GM11168 (cell line): ENCODE data around the gene EVA1C.
"Not testable (repeated sequence)": the region's sequence is repeated elsewhere in the genome, so short reads cannot be mapped to it uniquely, and the experiment has no call there.

ENCODE experiments used
- in situ Hi-C: fragments of 300-500 bp; cut with MboI; formaldehyde crosslinking; loops from one replicate; pipeline ENCODE4 v1.12.0; 2022; ENCODE audit warnings: low sequenced_read_pairs; ENCODE audit not compliant: unreplicated experiment

The EVA1C gene

DNA sequence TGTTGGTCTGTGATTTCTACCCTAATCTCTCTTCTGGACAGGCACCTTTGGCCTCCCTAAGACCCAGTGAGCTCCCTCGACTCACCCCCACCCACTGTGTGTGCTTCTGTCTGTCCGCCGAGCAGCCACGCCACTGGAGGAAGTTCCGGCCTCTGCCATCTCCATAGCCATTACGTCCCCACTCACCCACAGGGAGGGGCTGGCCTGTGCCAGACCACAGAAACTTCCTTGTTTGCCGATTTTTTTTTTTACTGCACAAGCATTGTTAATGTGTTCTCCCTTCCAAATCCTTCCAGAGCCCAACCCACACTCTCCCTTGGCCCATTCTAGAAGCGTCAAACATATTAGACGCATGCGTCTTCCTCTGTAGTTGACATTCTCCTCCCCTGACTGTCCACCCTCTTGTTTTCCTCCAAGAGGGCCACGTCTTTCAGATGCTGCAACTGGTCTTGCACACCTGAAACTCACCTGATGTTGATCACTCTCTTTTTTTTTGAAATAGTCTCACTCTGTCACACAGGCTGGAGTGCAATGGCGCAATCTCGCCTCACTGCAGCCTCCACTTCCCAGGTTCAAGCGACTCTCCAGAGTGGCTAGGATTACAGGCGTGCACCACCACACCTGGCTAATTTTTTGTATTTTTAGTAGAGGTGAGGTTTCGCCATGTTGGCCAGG, 72.3 kb downstream of the EVA1C start:
- in situ Hi-C loops, result no loop called here

DNA sequence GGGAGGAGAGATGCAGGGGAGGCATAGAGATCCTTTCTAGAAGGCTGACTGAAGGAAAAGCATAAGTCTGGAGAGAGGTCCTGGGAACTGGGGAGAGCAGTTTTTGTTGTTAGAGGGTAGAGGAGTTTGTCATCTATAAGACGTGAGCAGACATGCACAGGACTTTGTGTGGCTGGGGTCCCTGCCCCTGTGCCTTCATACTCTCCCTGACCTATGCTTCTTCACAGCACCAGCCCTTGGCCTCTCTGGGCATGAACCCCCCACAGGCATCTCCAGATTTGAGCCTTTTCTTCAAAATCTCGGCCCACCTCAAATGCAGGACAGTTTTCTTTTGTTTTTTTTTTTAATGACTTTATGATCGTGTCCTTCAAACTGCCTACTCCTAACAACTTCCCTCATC, 79.9 kb downstream of the EVA1C start:
- in situ Hi-C loops, result no loop called here

DNA sequence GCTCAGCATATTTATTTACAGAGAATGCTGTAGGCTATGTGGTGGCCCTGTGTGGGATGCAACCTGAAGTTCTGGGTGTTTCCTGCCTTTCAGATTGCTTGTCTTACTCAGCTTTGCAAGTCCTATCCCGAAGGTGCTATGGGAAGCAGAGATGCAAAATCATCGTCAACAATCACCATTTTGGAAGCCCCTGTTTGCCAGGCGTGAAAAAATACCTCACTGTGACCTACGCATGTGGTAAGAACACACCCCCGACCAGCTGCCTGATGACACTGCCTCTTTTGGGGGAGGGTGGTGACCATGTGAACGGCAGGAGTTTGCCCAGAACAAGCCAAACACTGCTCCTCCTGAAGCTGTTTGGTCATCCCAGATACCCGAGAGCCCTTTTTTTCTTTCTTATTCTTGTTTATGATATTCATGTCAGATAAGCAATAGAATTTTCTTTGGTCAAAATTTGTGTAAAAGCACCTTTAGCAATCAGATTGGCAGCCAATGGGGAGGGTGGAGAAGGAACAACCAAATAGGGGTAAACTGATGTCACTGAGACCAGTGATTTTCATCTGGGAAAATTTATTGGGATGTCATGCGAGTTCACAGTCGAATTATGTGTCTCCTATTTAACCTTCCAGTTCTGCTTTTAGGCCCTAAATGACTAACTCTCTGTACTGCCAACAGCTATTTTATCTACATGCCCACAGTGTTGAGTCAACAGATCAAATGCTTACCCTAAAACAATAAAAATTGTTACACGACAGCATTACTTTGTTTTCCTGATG, 82.6 kb downstream of the EVA1C start:
- in situ Hi-C loops, result no loop called here

DNA sequence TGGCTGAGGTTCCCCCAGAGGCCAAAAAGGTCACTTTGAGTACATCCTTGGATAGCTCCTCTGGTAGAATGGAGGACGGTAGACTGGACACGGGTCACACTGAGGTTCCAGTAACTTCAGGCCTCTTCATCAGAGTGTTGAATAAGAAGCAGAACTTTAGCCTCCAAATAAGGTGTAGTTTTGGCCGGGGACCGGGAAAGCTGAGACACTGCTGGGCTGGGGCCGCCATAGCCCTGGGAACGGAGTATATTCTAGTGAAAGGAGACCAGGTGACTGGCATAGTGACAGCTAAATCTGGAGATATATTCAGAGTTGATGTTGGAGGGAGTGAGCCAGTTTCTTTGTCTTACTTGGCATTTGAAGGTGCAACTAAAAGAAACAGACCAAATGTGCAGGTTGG, 84.1 kb downstream of the EVA1C start:
- in situ Hi-C loops, result no loop called here

DNA sequence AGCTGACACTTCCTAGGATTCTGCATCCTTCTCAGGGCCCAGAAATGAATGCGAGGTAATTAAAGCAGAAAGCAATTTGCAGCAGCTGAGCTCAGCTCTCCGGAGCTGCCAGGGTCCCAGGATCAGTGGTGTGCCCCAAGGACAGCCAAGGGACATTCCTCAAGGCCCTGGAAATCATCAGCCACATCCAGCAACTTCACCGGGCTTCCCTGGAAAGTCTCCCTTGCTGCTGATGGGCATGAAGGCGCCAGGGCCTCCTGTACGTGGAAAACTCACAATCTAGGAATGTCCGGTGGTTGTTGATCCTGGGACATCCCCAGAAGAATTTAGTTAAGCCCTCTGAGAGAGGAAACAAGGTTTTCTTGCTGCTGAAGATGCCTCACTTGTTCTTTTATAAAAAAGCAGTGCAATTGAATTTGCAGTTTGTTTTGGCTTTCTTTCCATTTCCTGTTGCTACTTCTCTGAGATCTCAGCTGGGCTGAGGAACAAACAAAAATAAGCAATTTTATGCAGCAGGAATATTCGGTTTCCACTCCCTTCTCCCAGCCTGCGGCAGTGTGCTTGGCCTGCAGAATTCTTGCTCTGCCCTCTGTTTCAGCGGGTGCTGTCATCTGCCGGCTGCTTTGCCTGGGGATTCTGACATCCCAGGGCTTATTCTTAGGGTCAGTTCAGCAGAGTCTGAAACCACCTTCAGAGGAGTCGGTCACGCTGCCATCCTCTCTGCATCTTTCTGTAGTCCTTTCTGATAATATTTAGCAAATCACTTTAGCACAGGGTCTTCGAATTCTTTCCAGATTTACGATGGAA, 86.9 kb downstream of the EVA1C start:
- in situ Hi-C loops, result no loop called here

DNA sequence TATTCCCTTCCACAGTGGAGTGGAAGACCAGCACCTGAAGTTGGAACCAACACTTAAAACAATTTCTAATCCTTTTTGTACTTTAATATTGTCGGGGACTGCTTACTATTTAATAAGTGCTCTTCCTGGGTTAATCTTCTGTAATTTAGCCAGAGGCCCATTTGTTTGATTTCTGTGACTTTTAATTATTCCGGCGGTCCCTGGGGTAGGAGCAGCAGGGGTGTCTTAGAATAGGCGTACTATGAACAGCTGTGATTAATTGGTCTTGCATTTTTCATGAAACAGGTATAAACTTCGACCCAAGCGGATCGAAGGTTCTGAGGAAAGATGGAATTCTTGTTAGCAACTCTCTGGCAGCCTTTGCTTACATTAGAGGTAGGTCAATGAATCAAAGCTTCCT, 91.1 kb downstream of the EVA1C start:
- in situ Hi-C loops, result not testable (repeated sequence)

DNA sequence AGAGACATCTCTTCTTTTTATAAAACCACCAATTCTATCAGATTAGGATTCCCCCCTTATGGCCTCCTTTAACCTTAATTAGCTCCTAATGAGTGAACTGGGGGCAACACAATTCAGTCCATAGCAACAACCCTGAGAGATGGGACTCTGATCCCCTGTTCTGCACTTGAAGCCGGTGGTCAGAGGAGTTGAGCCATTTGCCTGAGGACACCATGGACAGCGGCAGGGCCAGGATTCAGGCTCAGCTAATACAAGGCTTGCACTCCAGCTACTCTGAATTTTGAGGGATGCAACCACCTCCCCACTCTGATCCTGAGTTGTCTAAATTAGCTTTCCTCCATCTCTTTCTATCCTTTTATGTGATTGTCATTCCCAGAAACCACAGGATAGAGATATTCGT, 93.3 kb downstream of the EVA1C start:
- in situ Hi-C loops, result not testable (repeated sequence)

DNA sequence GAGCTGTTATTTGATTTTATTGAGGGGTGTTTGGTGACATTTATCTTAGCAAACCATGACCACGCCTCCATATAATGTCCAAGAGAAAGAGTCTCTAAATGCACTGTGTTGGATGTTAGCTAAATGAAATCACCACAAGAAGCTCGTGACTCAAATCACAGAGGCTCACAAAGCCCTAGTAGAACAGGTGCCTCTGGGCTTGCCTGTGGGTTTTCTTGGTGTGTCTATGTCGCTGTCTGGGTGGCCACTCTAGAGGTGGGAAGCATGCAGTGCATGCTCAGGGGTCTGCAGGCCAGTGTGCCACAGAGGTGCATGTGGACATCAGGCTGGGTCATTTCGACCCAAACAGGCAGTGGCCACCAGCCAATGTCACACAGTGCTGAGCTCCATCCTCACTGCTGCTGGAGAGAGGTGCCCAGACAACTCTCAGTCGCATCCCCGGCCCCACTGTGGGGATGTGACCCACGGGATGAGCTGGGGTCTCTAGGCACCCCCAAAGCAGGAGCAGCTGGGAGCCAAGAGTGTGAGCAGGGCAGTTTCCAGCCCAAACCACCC, 94.0 kb downstream of the EVA1C start:
- in situ Hi-C loops, result not testable (repeated sequence)

DNA sequence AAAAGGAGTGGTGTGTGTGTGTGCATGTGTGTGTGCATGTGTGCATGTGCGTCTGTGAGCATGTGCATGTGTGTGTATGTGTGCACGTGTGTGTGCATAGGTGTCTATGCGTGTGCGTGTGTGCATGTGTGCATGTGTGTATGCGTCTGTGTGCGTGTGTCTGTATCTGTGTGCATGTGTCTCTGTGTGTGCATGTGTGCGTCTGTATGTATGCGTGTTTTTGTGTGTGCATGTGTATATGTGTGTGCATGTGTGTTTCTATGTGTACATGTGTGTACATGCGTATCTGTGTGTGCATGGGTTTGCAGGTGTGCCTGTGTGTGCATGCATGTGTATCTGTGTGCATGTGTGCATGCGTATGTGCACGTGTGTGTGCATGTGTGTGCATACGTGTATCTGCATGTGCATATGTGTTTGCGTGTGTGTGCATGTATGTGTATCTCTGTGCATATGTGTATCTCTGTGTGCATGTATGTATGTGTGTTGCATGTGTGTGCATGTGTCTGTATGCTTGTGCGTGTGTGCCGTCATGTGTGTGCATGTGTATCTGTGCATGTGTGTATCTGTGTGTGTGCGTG, 94.9 kb downstream of the EVA1C start:
- in situ Hi-C loops, result no loop called here

DNA sequence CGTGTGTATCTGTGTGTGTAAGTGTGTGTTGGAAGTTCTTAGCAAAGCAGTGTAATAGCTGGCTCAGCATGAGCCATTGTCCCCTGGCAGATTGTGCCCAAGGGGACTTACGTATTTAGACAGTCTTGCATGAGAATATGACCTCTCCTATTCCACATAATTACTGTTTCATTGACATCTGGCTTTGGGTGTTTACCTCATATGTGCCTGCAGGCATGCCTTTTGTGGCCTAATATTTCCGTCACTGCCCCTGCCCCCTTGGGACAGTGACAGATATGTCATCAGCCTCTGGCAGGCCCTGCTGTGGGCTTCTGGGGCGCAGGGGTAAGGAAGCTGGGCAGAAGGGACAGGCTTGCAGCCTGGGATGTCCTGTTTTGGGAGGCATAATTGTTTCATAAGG, 95.5 kb downstream of the EVA1C start:
- in situ Hi-C loops, result not testable (repeated sequence)

DNA sequence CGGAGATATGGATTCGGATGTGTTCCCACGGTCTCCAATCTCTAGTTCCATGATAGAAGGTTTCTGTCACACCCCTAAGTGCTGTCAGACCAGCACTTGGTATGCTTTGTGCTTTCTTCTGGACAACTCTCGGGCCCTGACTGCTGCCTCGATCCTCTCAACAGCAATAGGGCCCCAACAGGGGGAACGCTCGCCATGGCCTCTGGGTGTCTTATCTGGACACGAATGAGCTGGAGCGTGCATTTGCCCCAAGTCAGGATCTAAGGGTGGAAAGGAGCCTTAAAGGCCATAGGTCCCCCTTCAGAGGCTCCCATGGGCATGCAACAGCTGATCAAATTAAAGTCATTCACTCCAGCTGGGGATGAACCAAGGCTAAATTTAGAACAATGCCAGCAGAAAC, 96.1 kb downstream of the EVA1C start:
- in situ Hi-C loops, result no loop called here

DNA sequence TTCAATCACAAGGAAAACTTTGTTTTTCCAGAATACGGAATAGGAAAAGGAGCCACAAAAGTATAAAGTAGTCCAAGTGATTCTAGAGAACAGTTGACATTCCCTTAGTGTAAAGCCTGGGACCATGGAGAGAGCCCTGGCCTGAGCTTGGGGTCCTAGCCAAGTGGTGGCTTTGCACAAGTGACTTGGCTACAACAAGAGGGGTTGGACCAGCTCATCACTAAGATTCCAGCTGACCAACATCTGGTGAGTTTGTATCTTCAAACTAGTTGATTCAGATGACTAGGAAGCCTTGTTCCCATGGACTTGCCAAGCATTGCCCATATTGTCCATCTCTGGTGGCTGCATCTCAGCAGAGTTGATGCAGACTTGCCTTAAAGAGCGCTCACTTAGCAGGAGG, 96.5 kb downstream of the EVA1C start:
- in situ Hi-C loops, result not testable (repeated sequence)

DNA sequence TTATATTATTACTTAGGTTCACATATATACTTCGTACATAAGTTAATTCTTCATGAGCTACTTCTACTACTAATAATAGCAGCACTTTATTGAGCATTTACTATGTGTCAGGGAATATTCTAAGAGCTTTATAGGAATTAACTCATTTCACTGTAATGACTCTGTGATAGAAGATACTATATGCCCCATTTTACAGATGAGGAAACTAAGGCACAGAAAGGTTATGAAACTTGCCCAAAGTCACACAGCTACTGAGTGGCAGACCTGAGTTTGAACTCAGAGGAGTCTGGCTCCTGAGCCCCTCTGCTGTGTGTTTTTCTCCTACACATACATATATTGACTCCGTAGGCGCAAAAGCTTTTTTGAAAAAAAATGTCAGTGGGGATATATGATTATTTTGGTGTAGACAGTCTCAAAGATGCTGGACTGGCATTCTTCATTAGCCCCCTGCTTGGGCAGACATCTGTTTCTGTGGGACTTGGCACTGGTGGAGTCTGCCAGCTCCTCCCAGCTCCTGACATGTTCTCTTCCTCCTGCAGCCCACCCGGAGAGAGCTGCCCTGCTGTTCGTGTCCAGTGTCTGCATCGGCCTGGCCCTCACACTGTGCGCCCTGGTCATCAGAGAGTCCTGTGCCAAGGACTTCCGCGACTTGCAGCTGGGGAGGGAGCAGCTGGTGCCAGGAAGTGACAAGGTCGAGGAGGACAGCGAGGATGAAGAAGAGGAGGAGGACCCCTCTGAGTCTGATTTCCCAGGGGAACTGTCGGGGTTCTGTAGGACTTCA, 102.0 kb downstream of the EVA1C start:
- in situ Hi-C loops, result no loop called here

DNA sequence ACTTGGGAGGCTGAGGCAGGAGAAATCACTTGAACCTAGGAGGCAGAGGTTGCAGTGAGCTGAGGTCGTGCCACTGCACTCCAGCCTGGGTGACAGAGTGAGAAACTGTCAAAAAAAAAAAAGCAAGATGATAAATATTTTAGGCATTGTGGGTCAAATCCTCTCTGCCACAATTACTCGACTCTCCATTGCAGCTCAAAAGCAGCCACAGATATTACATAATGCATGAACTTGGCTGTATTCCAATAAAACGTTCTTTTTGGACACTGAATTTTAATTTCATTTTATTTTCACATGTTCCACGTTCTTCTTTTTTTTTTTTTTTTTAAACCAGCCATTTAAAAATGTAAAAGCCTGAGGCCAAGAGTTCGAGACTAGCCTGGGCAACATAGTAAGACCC, 103.4 kb downstream of the EVA1C start:
- in situ Hi-C loops, result no loop called here

DNA sequence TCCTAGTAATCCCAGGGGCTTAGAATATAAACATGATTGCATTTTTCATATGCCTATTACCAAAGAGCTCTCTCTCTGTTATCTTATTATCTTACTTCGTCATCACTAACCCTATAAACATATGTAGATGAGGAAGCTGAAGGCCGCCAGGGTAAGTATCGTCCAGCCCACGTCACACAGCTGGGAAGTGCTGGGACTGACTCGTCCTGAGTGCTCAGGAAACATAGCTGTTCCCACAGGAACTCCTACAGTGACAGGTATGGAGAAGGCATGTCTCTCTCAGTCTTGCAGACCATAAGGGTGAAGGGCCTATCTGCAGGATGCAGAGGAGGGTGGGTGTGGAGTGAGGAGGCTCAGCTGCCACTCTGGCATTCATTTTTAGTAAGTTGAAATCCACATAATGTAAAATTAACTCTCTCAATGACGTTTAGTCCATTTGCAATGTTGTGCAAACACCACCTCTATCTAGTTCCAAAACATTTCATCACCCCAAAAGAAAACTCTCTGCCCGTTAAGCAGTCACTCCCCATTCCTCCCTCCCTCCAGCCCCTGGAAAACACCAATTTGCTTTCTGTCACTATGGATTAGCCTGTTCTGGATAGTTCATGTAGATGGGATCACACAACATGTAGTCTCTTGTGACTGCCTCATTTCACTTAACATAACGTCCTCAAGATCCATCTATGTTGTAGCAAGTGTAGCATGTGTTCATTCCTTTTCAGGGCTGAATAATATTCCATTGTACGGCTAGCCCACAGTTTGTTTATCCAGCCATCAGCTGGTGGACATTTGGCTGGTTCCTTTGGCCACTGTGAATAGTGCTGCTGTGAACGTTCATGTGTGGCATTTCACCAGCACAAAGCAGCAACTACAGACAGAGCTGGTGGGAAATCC, 104.5 kb downstream of the EVA1C start:
- in situ Hi-C loops, result no loop called here

DNA sequence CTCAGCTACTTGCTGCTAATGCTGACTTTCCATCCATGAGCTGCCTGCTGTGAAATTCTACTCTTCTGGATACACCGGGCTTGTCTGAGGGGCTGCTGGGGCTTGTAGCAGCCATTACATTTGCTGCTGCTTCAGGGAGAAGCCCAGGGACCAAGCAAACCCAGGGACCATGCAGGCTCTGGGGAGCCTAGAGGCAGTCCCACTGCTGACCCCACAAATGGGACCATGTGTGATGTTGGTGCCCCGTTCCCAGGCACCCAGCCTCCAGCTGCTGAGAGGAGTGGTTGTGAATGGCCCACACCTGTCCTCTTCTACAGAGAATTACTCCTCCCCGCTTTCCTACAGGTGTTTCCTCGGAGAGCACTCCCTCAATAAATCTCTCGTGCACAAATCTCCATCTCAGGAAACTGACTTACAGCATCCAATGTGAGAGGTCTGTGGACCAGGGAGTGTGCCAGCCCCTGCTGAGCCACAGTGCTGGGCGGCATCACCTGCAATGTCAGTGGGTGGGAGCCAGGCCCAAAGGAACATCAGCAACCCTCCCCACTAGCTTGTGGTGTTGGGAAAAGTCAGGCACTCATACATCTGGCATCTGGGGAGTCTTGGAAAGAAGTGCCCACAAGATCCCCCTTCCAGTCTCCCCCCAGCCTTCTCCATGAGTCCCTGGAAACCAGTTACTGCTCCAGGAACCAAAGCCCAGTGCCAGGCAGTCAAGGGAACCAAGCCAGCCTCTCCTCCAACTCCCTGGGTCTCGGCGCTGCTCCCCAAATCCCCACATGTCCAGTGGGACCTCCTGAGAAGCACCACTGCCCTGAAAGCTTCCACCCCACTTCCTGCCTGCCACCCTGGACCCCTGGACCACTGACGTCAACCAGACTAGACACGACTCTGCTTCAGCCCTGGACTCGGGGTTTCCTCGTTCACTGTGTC, 107.7 kb downstream of the EVA1C start:
- in situ Hi-C loops, result no loop called here

DNA sequence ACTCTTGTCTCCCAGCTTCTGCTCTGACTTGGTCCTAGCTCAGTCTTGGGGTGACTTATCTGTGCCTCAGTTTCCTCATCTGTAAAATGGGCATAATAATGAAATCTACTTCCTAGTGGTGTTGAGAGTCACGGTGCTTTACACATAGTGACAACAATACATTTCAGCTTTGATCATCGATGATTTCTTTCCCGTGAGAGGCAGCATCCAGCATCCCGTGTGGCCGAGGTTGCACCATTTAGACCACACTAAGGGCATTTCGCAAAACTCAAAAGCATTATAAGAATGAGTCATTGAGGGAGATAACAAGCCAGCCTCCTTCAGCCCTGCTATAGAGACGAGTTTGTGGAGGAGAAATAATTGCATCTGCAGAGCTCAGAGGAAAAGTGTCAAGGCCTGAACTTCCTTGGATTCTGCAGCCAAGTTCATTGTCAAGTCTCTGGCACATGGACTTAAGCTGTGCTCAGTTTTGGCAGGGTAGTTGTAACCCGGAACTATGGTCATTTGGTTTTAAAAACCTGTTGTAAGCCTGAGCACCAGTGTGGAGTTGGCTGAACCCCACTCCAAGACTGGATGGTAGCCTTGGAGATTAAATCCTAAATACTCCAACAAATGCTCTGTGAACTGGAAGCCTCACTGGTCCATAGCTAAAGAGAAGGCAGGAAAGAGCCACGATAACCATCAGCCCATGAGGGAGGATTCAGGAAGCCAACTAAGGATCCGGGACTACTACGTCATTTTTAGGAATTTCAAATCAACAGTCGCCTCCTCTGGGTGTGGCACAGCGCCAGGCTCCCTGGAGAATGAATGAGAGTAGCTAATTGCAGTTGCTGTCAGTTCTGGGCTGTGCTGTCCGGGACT, 108.6 kb downstream of the EVA1C start:
- in situ Hi-C loops, result no loop called here
